Measurements from ENCODE around the gene AIFM3.
"Not testable (repeated sequence)": the region's sequence is repeated elsewhere in the genome, so short reads cannot be mapped to it uniquely, and the experiment has no call there.

Gene AIFM3

GRCh38 chr22:20942203-20942902 is 24.7 kb upstream of the AIFM3 start:
- DNase-seq (ENCODE audit: low spot score), result not testable (repeated sequence)

GRCh38 chr22:20943104-20943933 is 23.7 kb upstream of the AIFM3 start:
- no peak for DNase-seq (ENCODE audit: low spot score)

- no peak for DNase-seq (ENCODE audit: low spot score)
Observed at GRCh38 chr22:20944042-20944441, 23.0 kb upstream of the AIFM3 start.

DNA sequence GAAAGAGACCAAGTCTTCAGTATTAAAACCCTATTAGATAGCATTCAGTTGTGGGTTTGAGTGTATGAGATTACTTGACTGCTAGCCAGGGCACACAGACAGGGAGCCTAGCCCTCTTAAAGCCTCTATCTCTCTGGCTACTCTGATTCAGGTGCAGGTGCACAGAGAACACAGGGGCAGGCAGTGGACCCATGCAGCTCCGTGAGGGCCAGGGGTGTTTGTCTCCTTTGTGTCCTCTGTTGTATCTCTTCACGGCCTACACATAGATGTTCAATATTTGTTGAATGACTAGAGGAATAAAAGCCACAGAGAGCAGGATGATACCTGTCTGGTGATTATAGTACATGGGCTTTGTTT is 21.5 kb upstream of the AIFM3 start:
- DNase-seq (ENCODE audit: low spot score), result no peak

GRCh38 chr22:20946080-20946986 is 20.7 kb upstream of the AIFM3 start:
- no peak for DNase-seq (ENCODE audit: low spot score)

DNA sequence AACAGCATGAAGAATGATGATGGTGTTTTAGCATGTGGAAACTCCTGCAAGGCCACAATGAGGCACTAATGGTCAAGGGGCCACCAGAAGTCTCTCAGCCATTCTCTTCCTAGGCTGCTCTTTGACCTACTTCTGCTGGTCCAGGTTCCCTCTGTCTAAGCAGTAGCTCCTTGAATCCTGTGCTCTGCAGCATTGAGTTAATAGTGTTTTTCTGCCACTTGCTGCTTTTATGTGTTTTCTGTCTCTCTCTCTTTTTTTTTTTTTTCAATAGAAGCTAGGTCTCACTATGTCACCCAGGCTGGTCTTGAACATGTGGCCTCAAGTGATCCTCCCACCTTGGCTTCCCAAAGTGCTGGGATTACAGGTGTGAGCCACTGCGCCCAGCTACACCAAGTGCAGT is 20.1 kb upstream of the AIFM3 start:
- DNase-seq (ENCODE audit: low spot score), result no peak

DNA sequence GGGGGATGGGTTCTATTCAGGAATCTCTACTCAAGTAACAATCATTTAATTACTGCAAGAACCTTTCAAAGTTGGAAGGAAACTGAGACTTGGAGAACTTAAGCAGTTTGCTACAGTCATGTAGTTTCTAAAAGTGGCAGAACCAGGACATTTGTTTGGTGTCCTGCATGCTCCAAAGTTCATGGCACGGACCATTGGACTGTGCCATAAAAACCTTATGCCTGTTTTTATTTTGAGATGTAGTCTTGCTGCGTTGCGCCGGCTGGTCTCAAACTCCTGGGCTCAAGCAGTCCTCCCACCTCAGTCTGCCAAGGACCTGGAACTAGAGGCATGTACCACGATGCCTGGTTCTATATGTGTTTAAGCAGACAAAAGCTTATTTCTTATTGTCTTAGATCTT is 18.6 kb upstream of the AIFM3 start:
- no peak for DNase-seq (ENCODE audit: low spot score)

DNA sequence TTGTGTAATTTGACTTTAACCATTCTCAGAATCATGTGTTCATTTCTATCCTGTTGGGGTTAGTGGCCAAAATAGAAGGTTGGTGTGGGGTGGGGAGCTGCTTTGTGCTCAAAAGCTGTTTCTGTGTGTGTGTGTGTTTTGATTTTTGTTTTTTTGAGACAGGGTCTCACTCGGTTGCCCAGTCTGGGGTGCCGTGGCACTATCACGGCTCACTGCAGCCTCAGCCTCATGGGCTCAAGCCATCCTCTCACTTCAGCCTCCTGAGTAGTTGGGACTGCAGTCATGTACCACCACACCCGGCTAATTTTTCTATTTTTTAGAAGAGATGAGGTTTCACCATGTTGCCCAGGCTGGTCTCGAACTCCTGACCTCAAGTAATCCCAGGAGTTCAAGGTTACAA is 18.1 kb upstream of the AIFM3 start:
- no peak for DNase-seq (ENCODE audit: low spot score)

GRCh38 chr22:20949698-20950183 is 17.3 kb upstream of the AIFM3 start:
- DNase-seq (ENCODE audit: low spot score), result no peak

DNA sequence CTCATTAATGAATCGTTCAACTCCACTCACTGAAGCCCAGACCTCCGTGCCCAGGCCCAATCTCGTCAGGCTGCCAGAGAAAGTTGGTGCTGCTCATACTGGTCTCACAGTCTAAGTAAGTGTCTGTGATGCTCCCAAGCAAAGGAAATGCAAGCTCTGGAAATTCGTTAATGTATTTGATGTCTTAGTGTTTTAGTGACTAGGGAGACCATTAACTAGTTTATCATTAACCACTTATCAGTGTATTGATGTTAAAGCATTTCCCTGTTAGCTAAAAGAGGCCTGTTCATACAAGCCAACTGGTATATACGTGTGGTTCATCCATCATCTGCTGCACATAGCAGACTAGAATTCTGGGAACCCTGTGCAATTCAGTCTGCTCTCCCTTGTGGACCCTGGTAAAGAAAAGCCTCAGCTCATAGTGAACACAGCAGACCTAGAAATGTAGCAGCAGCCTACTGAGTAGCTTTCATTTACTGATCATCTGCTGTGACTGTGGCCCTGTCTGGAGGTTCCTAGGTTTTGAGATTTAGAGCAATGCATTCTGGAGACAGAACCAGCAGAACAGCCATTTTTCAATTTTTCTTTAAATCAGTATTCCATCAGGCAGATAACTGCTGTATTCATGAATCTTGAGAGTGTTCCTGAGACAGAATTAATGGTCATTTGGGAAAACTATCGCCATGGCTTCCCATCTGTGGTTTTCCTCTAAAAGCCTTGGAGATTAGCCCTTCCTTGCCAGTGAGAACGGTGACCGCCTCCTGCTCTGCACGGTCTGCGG is 15.7 kb upstream of the AIFM3 start:
- no peak for DNase-seq (ENCODE audit: low spot score)

GRCh38 chr22:20951932-20952380 is 15.1 kb upstream of the AIFM3 start:
- DNase-seq (ENCODE audit: low spot score), result no peak

DNA sequence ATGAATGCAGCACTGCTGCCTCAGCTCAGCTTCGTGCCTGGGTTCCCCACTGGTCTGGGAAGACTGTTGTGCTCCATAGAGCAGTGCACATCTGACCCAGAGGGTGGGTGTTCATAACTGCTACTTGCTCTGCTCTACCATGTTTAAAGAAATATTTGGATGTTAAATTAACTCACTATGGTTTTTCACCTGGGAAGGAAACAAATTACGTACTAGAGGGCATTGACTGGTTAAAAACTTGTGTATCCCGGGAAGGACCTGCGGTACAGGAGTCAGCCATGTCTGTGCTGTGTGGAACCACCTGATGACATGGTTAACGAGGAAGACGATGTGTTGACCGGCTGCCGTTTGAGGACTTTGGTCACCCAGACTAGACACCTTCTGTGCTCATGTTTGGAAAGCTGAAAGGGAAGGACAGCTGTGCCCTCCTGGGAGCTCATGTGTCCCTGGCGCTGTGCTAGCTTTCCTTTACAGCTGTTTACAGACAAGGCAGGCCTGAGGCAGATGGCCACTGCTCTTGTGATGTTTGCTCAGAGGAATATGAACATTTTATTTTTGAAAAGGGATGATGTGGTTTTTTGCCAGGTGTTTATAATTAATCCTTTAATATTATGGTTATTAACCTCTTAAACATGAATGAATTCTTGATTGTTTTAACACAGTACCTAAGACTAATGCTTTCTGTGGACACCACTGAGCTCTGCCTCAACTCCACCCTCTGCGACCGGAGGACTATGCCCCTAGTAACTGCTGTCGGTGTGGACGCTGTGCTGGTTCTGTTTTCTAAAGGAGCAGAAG is 14.3 kb upstream of the AIFM3 start:
- no peak for DNase-seq (ENCODE audit: low spot score)

DNA sequence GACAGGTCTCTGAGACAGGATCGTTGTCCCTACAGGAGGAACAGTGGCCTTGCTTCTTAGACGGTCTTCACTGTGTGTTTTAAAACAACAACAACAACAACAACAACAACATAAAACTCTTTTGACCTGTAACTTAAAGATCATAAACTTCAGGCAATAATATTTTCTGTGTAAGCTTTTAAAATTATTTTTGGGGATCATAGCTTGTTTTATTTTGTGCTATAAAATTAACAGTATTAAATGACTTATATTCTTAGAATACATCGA is 13.8 kb upstream of the AIFM3 start:
- no peak for DNase-seq (ENCODE audit: low spot score)

DNA sequence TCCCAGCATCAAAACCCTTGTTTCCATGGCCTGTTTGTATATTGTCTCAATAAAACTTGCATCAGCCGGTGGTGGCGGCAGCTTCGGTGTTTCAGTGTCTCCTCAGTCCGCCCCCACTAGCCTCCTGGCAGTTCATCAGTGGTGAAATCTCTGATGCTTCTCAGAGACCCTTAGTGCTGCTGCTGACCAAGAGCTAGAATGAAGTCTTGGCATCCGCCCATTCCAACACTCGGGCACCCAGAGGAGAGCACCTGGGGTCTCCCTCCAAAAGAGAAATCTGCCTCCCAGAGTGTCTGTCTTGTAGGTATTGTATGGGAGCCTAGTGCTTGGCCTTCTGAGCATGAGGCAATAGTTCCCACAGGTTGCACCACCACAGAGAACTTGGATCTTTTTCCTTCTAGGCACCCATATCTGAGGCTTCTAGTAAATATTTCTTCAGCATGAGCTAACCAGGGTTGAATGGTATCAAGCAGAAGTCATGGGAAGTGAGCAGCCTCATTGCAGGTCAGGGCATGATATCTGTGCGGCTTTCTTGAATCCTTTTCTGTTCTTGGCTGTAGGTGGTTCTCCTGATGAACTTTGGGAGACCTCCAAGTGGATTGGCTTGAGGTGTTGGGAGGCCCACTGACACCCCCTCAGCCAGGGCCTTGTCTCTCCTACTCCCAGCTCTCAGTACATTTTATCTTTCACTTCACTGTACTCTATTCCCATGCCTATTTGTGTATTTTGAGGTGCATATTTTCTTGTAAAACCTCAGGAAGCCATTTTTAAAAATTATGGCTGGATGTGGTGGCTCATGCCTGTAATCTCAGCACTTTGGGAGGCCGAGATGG is 13.2 kb upstream of the AIFM3 start:
- DNase-seq (ENCODE audit: low spot score), result no peak

GRCh38 chr22:20955548-20955947 is 11.5 kb upstream of the AIFM3 start:
- no peak for DNase-seq (ENCODE audit: low spot score)

DNA sequence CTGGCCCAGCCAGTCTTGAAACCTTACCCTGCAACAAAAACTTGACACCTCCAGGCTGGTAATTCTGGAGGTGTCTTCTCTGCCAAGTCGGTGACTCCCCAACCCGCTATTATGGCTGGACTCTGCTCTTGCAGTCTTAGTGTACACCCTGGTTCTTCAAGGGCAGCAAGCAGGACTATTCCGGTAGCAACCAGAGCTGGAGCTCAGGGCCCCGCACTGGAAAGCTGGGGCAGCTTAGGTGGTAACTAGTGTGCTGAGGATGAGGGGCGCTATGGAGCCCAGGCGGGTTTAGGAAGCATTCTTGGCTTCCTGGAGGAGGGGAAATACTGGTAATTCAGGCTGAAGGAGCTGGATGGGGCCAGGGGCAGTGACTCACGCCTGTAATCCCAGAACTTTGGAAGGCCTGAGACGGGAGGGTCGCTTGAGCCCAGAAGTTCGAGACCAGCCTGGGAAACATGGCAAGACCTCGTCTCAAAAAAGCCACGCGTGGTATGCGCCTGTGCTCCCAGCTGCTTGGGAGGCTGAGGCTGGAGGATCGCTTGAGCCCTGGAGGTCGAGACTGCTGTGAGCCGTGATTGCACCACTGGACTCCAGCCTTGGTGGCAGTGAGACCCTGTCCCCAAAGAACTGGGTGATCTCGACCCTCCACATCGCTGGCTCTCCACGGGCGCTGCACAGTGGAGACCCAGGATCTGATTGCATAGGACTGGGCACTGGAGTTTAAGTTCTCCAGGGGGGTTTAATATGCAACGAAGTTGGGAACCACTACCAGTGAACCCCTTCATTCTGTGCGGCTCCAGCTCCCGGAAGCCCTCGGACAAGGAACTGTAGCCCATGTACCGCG is 10.6 kb upstream of the AIFM3 start:
- no peak for DNase-seq (ENCODE audit: low spot score)

- DNase-seq (ENCODE audit: low spot score), result no peak
Observed at GRCh38 chr22:20957102-20957682, 9.9 kb upstream of the AIFM3 start.

DNA sequence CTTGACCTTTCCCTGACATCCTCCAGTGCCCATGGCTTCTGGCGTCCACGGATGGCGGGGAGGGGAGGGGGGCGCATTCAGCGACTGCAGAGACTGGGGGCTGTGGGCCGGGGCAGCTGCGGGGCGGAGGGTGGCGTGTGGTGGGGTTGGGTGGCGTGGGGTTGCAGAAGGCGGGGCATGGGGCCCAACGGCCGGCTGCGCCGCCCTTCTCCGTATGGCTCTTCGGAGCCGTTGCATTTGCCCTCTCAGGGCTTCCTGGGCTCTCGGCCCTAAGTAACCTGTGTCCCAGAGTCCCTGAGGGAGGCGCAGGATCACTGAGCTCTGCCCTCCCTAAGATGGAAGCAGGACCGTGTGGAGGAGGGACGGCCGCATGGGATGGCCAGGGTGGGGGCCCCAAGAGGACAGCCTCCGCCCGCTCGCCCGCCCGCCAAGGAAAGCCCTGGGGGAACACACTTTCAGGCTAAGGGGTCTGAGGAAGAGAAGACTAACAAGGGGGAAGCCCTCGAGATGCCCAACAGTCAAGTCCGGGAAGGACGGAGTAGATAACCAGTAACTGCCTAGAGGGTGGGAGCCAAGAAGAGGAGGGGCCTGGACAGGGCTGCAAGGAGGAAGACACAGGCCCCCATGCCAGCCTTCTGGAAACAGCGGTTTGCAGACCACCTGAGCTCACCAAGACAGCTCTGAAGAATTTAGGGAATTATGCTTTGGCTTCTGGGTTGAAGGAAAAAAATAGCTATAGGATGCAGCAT is 9.2 kb upstream of the AIFM3 start:
- no peak for DNase-seq (ENCODE audit: low spot score)
